Psoas muscle (tissue), 8 donors: ENCODE measurements around the gene AKR7A3. TPM values are rescaled to one million over a fixed set of nuclear protein-coding genes. Genes with fewer than 3 reads are reported as not detected.
"Not testable (repeated sequence)": the region's sequence is repeated elsewhere in the genome, so short reads cannot be mapped to it uniquely, and the experiment has no call there.

Source experiments
- ATAC-seq, 4 donors: fragments of 200-7000 bp; cut with Tn5 transposase; one replicate each; pipeline ENCODE4 v1.9.1; 2020; ENCODE audit warnings: moderate library complexity in 3 of 4, mild to moderate bottlenecking in 2 of 4
- DNase-seq, 2 donors: peaks; one replicate each; pipeline ENCODE4 v3.0.0-alpha.2; 2020
- H3K27ac ChIP-seq: fragments of 200-600 bp; one replicate; pipeline ENCODE4 v1.8.0; 2022
- H3K27me3 ChIP-seq, 3 donors: fragments of 200-600 bp in 1 of 3; one replicate each; pipeline versions ENCODE4 v1.6.1 to v1.8.0; 2013 to 2022; ENCODE audit warnings: low read length in 2 of 3, mild to moderate bottlenecking in 2 of 3, moderate library complexity in 1 of 3; ENCODE audit not compliant: insufficient read depth in 3 of 3
- H3K36me3 ChIP-seq, 2 donors: fragments of 200-600 bp in 1 of 2; one replicate each; pipeline versions ENCODE4 v1.6.1 to v1.8.0; 2013 to 2022; ENCODE audit warnings: low read depth in 1 of 2, mild to moderate bottlenecking in 1 of 2, moderate library complexity in 1 of 2; ENCODE audit not compliant: insufficient read depth in 1 of 2
- H3K4me1 ChIP-seq: fragments of 200-600 bp; one replicate; pipeline ENCODE4 v1.8.0; 2022
- H3K4me3 ChIP-seq: fragments of 200-600 bp; one replicate; pipeline ENCODE4 v1.8.0; 2022; ENCODE audit warnings: mild to moderate bottlenecking
- H3K9me3 ChIP-seq: fragments of 200-600 bp; one replicate; pipeline ENCODE4 v1.8.0; 2022
- WGBS, 3 donors: extraction: QIAGEN DNeasy Blood & Tissue Kit; methylation state at CpG; one replicate each; pipeline versions ENCODE4 v1.1.6 to v1.1.7; 2013; 5-methylcytosine and 5-hydroxymethylcytosine counted together
- intact Hi-C, 2 donors: fragments of 100-400 bp; cut with DNase I; formaldehyde crosslinking; loops; one replicate each; pipeline versions ENCODE4 v1.11.0 to v1.14.2; 2022
- polyA plus RNA-seq, 3 donors: library from polyadenylated mRNA; stranded (reverse); fragments of 200-250 nt; gene quantifications; one replicate each; pipeline ENCODE4 v1.2.3, GENCODE V29; 2013
- total RNA-seq, 4 donors: library from RNA; stranded (reverse); fragmentation: NEBNext Ultra II Directional in 2 of 4; extraction: Animal tissue kit (Norgen Biotek cat#: 25700) in 2 of 4; gene quantifications; one replicate each; pipeline versions ENCODE4 v1.2.1 to v1.2.4, GENCODE V29; 2021 to 2023
- TF ChIP-seq, protein P1 (sequence below): fragments of 200-600 bp; IDR thresholded peaks from one replicate; pipeline ENCODE4 v1.8.0; 2022; ENCODE audit warnings: antibody characterized with exemption
- donor health status: healthy with polysubstance abuse.
- donor health status: DM: no; HTN: no; CAD: no; lungs with moderate emphysema.
- donor health status: Bipolar disorder and iron deficiency.
- donor health status: healthy.
- donor health status: DM: yes; HTN: yes; CAD: no.
- donor health status: DM: no; HTN: no; CAD: no.
- donor health status: DM: no; HTN: no; CAD: no.
- donor health status: DM: yes; HTN: yes; CAD: no.

Gene AKR7A3
- total and polyA plus RNA-seq, 7 donors: 0.15 to 0.42 (median 0.34) TPM; not detected in 1

DNA sequence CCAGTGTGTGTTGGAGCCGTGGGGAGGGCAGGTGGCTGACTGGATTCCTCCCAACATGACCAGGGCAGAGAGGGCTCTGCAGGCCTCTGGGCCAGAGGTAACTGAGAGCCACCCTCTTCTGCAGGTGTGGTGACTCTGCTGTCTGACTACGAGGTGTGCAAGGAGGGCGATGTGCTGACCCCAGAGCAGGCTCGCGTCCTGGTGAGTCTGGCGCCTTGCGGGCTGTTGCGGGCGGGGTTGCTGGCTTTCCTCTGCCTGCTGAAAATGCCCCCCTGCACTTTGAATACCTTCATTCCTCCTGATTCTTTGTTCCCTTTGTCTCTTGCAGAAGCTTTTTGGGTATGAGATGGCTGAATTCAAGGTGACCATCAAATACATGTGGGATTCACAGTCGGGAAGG is 30.2 kb downstream of the AKR7A3 start:
- Histone ChIP-seq H3K36me3 (peaks cover 6 to 68% of the 10 kb centered on the region in 2 donors), H3K9me3 (no peaks in the 10 kb centered on the region), H3K27ac (no peak overlapping the region), H3K4me3 (no peak overlapping the region), H3K27me3 (no peaks in the 10 kb centered on the region), H3K4me1 (peaks cover 3% of the 10 kb centered on the region)
- intact Hi-C loops: loop anchor here in 1 of 2 donors (10.0 kb wide), 1 partner anchor 396 kb away; no protein-coding TSS in a partner anchor
- DNase-seq (no peak), ATAC-seq (no peak)
- TF ChIP-seq, protein P1, sequence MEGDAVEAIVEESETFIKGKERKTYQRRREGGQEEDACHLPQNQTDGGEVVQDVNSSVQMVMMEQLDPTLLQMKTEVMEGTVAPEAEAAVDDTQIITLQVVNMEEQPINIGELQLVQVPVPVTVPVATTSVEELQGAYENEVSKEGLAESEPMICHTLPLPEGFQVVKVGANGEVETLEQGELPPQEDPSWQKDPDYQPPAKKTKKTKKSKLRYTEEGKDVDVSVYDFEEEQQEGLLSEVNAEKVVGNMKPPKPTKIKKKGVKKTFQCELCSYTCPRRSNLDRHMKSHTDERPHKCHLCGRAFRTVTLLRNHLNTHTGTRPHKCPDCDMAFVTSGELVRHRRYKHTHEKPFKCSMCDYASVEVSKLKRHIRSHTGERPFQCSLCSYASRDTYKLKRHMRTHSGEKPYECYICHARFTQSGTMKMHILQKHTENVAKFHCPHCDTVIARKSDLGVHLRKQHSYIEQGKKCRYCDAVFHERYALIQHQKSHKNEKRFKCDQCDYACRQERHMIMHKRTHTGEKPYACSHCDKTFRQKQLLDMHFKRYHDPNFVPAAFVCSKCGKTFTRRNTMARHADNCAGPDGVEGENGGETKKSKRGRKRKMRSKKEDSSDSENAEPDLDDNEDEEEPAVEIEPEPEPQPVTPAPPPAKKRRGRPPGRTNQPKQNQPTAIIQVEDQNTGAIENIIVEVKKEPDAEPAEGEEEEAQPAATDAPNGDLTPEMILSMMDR: no peak
- WGBS, 3 donors: 90 to 95% (median 90%) methylated on average over 10 of the region's 10 CpGs

DNA sequence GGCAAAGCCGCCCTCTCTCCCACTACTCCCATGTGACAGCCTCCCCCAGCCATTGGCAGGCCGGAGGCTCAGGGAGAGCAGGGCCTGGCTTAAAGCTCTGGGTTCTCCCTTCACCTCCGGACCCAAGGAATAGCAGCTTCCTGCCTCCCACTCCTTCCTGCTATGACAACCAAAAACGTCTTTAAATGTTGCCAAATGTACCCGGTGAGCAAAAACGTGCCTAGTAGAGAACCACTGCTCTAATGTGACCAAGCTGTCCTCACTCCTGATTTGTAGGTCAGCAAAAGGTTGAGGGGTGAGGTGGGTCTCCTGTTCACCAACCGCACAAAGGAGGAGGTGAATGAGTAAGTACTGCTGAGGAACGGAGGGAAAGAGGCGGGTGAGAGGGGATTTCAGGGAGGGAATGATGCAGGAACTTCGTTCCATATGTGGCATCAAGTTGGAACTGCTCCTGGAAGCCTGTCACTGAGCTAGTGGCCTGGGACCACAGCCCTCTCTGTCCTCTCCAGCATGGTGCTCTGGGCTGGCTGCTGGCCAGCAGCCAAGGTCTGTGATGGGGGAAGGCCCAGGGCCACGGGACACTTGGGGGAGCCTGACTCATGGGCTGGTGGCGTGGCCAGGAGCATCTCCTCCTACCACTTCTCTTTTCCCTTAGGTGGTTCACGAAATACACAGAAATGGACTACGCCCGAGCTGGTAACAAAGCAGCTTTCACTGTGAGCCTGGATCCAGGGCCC is 31.2 kb downstream of the AKR7A3 start:
- Histone ChIP-seq H3K9me3 (no peaks in the 10 kb centered on the region), H3K27me3 (no peaks in the 10 kb centered on the region), H3K36me3 (peaks cover 6 to 68% of the 10 kb centered on the region in 2 donors), H3K27ac (no peak overlapping the region), H3K4me3 (no peak overlapping the region), H3K4me1 (peaks cover 13% of the 10 kb centered on the region)
- TF ChIP-seq, protein P1: no peak
- intact Hi-C loops: loop anchor here in 1 of 2 donors (10.0 kb wide), 1 partner anchor 397 kb away; no protein-coding TSS in a partner anchor
- 71 to 77% (median 75%) methylated on average over 15 of the region's 15 CpGs for WGBS, 3 donors
- DNase-seq (no peak), ATAC-seq (no peak)

DNA sequence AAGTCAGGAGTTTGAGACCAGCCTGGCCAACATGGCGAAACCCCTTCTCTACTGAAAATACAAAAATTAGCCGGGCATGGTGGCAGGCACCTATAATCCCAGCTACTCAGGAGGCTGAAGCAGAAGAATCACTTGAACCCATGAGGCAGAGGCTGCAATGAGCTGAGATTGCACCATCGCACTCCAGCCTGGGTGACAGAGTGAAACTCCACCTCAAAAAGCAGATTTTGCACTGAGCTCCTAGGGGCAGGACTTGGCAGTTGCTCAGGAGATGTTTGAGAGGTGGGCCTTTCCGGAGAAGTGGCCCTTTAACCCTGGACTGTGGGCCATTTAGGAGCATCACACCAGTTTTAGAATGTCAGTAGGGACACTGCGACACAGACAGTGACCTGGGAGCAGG is 32.3 kb downstream of the AKR7A3 start:
- H3K27ac ChIP-seq, H3K4me3 ChIP-seq, DNase-seq, H3K9me3 ChIP-seq, ATAC-seq, H3K27me3 ChIP-seq: not testable (repeated sequence)
- peaks cover 14% of the 10 kb centered on the region for H3K4me1 ChIP-seq
- intact Hi-C loops: loop anchor here in 1 of 2 donors (10.0 kb wide), 1 partner anchor 398 kb away; no protein-coding TSS in a partner anchor
- 92 to 97% (median 92%) methylated on average over 5 of the region's 5 CpGs for WGBS, 3 donors
- peaks cover 6 to 68% of the 10 kb centered on the region in 2 donors for H3K36me3 ChIP-seq

DNA sequence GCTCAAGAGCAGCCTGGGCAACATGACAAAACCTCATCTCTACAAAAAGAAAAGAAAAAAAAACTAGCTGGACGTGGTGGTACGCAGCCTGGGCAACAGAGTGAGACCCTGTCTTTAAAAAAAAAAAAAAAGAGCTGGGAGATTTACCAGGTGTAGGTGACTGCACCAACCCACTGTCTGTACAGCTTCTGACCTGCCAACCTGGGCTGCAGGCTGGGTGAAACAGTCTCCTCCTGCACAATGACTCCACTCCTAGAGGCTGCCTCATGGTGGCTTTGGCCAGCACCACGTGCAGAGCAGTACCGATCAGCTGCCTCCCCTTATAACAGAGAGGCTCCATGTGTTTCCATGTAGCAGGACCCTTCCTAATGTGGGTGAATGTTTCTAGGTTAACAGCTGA is 33.3 kb downstream of the AKR7A3 start:
- Histone ChIP-seq H3K4me3 (no peak overlapping the region), H3K27me3 (no peaks in the 10 kb centered on the region), H3K9me3 (no peaks in the 10 kb centered on the region), H3K36me3 (peaks cover 6 to 61% of the 10 kb centered on the region in 2 donors), H3K27ac (no peak overlapping the region), H3K4me1 (peaks cover 19% of the 10 kb centered on the region)
- ATAC-seq (no peak), DNase-seq (no peak)
- 69 to 83% (median 77%) methylated on average over 4 of the region's 4 CpGs for WGBS, 3 donors
- intact Hi-C loops: loop anchor here in 1 of 2 donors (10.0 kb wide), 1 partner anchor 400 kb away; no protein-coding TSS in a partner anchor
- TF ChIP-seq, protein P1: no peak

DNA sequence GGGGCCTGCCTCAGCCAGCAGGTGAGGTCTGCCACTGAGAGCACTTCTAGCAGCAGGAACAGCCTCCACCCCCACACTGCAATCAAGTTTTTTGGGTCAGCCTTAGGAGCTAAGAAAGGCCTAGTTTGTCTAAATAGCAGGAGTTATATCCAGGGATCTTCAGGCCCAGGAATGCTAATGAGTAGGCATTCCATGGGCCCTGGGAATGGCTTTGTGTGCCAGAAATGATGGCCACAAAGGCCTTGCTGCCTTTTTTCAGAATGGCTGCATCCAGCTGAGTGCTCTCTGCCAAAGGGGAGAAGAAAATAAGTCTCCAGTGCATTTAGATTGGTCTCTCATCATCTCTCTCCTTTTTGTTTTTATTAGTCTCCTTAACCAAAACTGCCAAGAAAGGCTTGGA is 34.2 kb downstream of the AKR7A3 start:
- TF ChIP-seq, protein P1: no peak
- H3K27ac ChIP-seq: no peak overlapping the region
- H3K27me3 ChIP-seq: no peaks in the 10 kb centered on the region
- H3K9me3 ChIP-seq: no peaks in the 10 kb centered on the region
- DNase-seq (no peak), ATAC-seq (no peak)
- intact Hi-C loops: loop anchor here (5.0 to 10.0 kb wide), 2 partner anchors 58 to 400 kb away; partner anchors contain the start of genes AKR7A2 (in 1 of the 2) and SLC66A1 (in 1 of the 2)
- H3K4me1 ChIP-seq: peaks cover 21% of the 10 kb centered on the region
- no peak overlapping the region for H3K4me3 ChIP-seq
- peaks cover 6 to 52% of the 10 kb centered on the region in 2 donors for H3K36me3 ChIP-seq
